ENCODE measurements around the gene TRMT1L.

DNA sequence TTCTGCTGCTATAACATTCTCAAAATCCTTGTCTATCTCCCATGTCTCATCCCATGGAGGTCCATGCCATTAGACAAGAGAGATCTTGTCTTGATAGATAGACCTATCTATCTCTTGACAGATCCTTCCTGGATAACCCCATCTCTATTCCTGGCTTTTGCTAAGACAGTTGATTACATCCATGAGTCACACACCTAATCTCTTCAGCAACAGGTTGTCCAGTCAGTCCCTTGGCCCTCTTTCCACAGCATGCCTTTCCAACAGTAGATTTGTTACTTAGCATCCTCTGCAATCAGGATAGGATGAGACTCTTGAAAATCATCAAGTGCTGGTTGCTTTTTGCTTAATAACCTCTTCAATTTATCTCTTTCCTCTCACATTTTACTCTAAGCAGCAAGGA, 46.6 kb downstream of the TRMT1L start:
- TF ChIP-seq POLR2AphosphoS5 (IDR thresholded peaks at IDR 0.05) (no peak), POLR2A (IDR thresholded peaks at IDR 0.05) (no peak)
- TF ChIP-seq, protein P1, sequence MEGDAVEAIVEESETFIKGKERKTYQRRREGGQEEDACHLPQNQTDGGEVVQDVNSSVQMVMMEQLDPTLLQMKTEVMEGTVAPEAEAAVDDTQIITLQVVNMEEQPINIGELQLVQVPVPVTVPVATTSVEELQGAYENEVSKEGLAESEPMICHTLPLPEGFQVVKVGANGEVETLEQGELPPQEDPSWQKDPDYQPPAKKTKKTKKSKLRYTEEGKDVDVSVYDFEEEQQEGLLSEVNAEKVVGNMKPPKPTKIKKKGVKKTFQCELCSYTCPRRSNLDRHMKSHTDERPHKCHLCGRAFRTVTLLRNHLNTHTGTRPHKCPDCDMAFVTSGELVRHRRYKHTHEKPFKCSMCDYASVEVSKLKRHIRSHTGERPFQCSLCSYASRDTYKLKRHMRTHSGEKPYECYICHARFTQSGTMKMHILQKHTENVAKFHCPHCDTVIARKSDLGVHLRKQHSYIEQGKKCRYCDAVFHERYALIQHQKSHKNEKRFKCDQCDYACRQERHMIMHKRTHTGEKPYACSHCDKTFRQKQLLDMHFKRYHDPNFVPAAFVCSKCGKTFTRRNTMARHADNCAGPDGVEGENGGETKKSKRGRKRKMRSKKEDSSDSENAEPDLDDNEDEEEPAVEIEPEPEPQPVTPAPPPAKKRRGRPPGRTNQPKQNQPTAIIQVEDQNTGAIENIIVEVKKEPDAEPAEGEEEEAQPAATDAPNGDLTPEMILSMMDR (IDR thresholded peaks at IDR 0.05): no peak
